ENCODE results near the gene TCF25.
"Not testable (repeated sequence)": the region's sequence is repeated elsewhere in the genome, so short reads cannot be mapped to it uniquely, and the experiment has no call there.

TCF25 gene

GRCh38 chr16:89913408-89914387 is 40.3 kb downstream of the TCF25 start:
- H3F3A ChIP-seq (ENCODE audit: low read depth): no peaks in the 10 kb centered on the region
- H3K9ac ChIP-seq (ENCODE audit: low read depth, low read length, poor library complexity, severe bottlenecking): no peak overlapping the region
- no peak overlapping the region for H3K4me2 ChIP-seq (ENCODE audit: low read depth, low read length, poor library complexity, severe bottlenecking)
- H3K9me2 ChIP-seq (replicated peaks; ENCODE audit: low read depth, low read length): no peaks in the 10 kb centered on the region
- TF ChIP-seq EZH2phosphoT487 (IDR thresholded peaks at IDR 0.05; ENCODE audit: borderline replicate concordance) (no peak), CTCF (conservative IDR thresholded peaks at IDR 0.05; ENCODE audit: low read length) (no peak)
- no peak overlapping the region for H3K4me3 ChIP-seq (ENCODE audit: low read length, poor library complexity, severe bottlenecking)
- no peaks in the 10 kb centered on the region for H3K9me3 ChIP-seq (ENCODE audit: insufficient read depth, low read depth, low read length)
- H3K4me1 ChIP-seq (ENCODE audit: insufficient read depth, low read length, poor library complexity, severe bottlenecking): peaks cover 10% of the 10 kb centered on the region
- H3K79me2 ChIP-seq (ENCODE audit: insufficient read depth, low read length): no peaks in the 10 kb centered on the region
- no peaks in the 10 kb centered on the region for H4K20me1 ChIP-seq (ENCODE audit: insufficient read depth, low read length, poor library complexity, severe bottlenecking)
- H3K36me3 ChIP-seq (ENCODE audit: insufficient read depth, low read length): no peaks in the 10 kb centered on the region
- no peak overlapping the region for H2AFZ ChIP-seq (ENCODE audit: low read length)
- no peaks in the 10 kb centered on the region for H3K27me3 ChIP-seq (ENCODE audit: insufficient read depth, low read length, poor library complexity, severe bottlenecking)

GRCh38 chr16:89914642-89915285 is 41.4 kb downstream of the TCF25 start:
- H2AFZ ChIP-seq (ENCODE audit: low read length); H3F3A ChIP-seq (ENCODE audit: low read depth); H4K20me1 ChIP-seq (ENCODE audit: insufficient read depth, low read length, poor library complexity, severe bottlenecking); H3K27me3 ChIP-seq (ENCODE audit: insufficient read depth, low read length, poor library complexity, severe bottlenecking); H3K9me2 ChIP-seq (replicated peaks; ENCODE audit: low read depth, low read length); H3K9ac ChIP-seq (ENCODE audit: low read depth, low read length, poor library complexity, severe bottlenecking); H3K79me2 ChIP-seq (ENCODE audit: insufficient read depth, low read length); H3K9me3 ChIP-seq (ENCODE audit: insufficient read depth, low read depth, low read length); H3K4me3 ChIP-seq (ENCODE audit: low read length, poor library complexity, severe bottlenecking); H3K36me3 ChIP-seq (ENCODE audit: insufficient read depth, low read length); H3K4me2 ChIP-seq (ENCODE audit: low read depth, low read length, poor library complexity, severe bottlenecking): not testable (repeated sequence)
- H3K4me1 ChIP-seq (ENCODE audit: insufficient read depth, low read length, poor library complexity, severe bottlenecking): peaks cover 20% of the 10 kb centered on the region

- Histone ChIP-seq H3K36me3 (ENCODE audit: insufficient read depth, low read length) (no peaks in the 10 kb centered on the region), H3K9ac (ENCODE audit: low read depth, low read length, poor library complexity, severe bottlenecking) (no peak overlapping the region), H3K9me2 (replicated peaks; ENCODE audit: low read depth, low read length) (no peaks in the 10 kb centered on the region), H3K4me3 (ENCODE audit: low read length, poor library complexity, severe bottlenecking) (no peak overlapping the region), H3K4me1 (ENCODE audit: insufficient read depth, low read length, poor library complexity, severe bottlenecking) (peaks cover 26% of the 10 kb centered on the region), H3K4me2 (ENCODE audit: low read depth, low read length, poor library complexity, severe bottlenecking) (no peak overlapping the region), H3K27me3 (ENCODE audit: insufficient read depth, low read length, poor library complexity, severe bottlenecking) (no peaks in the 10 kb centered on the region), H3F3A (ENCODE audit: low read depth) (no peaks in the 10 kb centered on the region), H2AFZ (ENCODE audit: low read length) (no peak overlapping the region), H3K79me2 (ENCODE audit: insufficient read depth, low read length) (peaks cover 16% of the 10 kb centered on the region; the same call in 1 of the 2 replicates), H4K20me1 (ENCODE audit: insufficient read depth, low read length, poor library complexity, severe bottlenecking) (no peaks in the 10 kb centered on the region), H3K9me3 (ENCODE audit: insufficient read depth, low read depth, low read length) (no peaks in the 10 kb centered on the region)
- no peak for TF ChIP-seq EZH2phosphoT487 (IDR thresholded peaks at IDR 0.05; ENCODE audit: borderline replicate concordance)
- TF ChIP-seq CTCF (conservative IDR thresholded peaks at IDR 0.05; ENCODE audit: low read length): no peak
Measured at GRCh38 chr16:89915303-89916232, 42.2 kb downstream of the TCF25 start.
